K562 (cell line): Measurements from ENCODE around the gene SNAP23.

Experiments used
- ESRRA ChIP-seq: fragments of 450-650 bp; IDR thresholded peaks from 2 replicates; pipeline ENCODE4 v1.6.1; 2014; ENCODE audit warnings: low read depth, mild to moderate bottlenecking, moderate library complexity, borderline replicate concordance
- FOXK2 ChIP-seq, 2 experiments: fragments of 450-650 bp; IDR thresholded peaks in 1 of 2; conservative IDR thresholded peaks in 1 of 2; 2 replicates each; pipeline ENCODE4 v1.6.1; 2016; ENCODE audit warnings: low read depth in 2 of 2, mild to moderate bottlenecking in 1 of 2
- MED1 ChIP-seq: sonication (generic); formaldehyde crosslinking; IDR thresholded peaks from 2 replicates; pipeline ENCODE4 v1.8.1; 2023; ENCODE audit warnings: missing genetic modification reagents, borderline replicate concordance
- RAD21 ChIP-seq, 2 experiments: fragments of 250-450 bp in 1 of 2; fragments of 450-650 bp in 1 of 2; sonication (Bioruptor Pico) in 1 of 2; formaldehyde crosslinking in 1 of 2; IDR thresholded peaks in 1 of 2; conservative IDR thresholded peaks in 1 of 2; 2 replicates each; pipeline versions ENCODE4 v1.4.0 to v1.8.0; 2020 to 2022; ENCODE audit warnings: mild to moderate bottlenecking in 2 of 2, moderate library complexity in 1 of 2
- THAP7 ChIP-seq: fragments of 250-450 bp; sonication (Bioruptor Pico); IDR thresholded peaks from 2 replicates; pipeline ENCODE4 v1.5.0; 2021
- TF ChIP-seq, protein P1 (sequence below), 3 experiments: IDR thresholded peaks in 2 of 3; conservative IDR thresholded peaks in 1 of 3; 2 replicates each; pipeline ENCODE4 v1.5.1; 2011 to 2012; ENCODE audit warnings: low read length in 3 of 3, mild to moderate bottlenecking in 3 of 3, control low read depth in 2 of 3, improper control_type of control experiment in 1 of 3, inconsistent platforms in 1 of 3, low read depth in 1 of 3, mixed read lengths in 1 of 3, moderate library complexity in 1 of 3; ENCODE audit not compliant: insufficient read depth in 2 of 3
- TF ChIP-seq, protein P2 (sequence below): fragments of 450-650 bp; IDR thresholded peaks from 2 replicates; pipeline ENCODE4 v1.6.1; 2016; ENCODE audit warnings: antibody characterized with exemption
- TF ChIP-seq, protein P3 (sequence below): fragments of 450-650 bp; IDR thresholded peaks from 2 replicates; pipeline ENCODE4 v1.6.1; 2016

DNA sequence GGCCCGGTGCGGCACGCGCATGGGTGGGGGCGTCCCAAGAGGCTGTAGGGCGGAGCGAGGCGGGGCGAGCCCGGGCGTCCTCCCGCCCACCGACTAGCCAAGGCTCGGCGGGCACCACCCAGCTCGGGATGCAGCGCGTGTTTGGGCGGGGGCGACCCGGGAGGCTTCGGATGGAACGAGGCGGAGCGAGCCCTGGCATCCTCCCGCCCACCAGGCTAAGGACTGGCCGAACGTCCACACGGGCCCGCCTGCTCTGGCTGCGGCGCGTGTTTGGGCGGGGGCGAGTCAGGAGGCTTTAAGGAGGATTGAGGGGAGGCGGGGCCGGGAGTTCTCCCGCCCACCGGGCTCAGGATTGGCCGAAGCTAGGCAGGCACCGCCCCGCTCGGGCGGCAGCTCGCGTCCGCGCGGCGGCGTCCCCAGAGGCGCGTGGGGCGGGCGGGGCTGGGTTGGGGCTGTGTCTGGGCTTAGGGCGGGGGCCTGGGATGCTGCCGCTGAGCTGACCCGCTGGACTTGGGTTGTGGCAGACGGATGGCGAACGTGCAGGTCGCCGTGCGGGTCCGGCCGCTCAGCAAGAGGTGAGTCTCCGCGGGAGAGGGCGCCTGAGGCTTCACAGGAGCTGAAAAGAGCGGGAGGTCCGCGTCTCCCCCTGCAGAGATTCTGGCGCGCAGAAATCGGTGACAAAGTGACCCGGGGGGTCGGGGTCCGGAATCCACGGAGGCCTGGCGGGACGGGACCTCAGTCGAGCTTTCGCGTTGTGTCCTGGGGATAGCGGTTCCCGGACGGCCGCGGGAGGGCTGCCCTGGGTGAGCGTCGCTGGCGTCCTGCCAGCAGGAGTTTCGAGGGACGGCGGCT is 80.0 kb downstream of the SNAP23 start, which contains the start of gene STARD9:
- TF ChIP-seq, protein P1, sequence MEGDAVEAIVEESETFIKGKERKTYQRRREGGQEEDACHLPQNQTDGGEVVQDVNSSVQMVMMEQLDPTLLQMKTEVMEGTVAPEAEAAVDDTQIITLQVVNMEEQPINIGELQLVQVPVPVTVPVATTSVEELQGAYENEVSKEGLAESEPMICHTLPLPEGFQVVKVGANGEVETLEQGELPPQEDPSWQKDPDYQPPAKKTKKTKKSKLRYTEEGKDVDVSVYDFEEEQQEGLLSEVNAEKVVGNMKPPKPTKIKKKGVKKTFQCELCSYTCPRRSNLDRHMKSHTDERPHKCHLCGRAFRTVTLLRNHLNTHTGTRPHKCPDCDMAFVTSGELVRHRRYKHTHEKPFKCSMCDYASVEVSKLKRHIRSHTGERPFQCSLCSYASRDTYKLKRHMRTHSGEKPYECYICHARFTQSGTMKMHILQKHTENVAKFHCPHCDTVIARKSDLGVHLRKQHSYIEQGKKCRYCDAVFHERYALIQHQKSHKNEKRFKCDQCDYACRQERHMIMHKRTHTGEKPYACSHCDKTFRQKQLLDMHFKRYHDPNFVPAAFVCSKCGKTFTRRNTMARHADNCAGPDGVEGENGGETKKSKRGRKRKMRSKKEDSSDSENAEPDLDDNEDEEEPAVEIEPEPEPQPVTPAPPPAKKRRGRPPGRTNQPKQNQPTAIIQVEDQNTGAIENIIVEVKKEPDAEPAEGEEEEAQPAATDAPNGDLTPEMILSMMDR (IDR thresholded peaks at IDR 0.05 in 2 of 3, conservative IDR thresholded peaks at IDR 0.05 in 1 of 3; ENCODE audit: insufficient read depth in 2 of 3, low read depth in 1 of 3, low read length in 3 of 3) = no peak
- TF ChIP-seq RAD21 (CRISPR knock-in tag; conservative IDR thresholded peaks at IDR 0.05 in 1 of 2, IDR thresholded peaks at IDR 0.05 in 1 of 2) = no peak; a peak in 1 of 4 replicates
- no peak for TF ChIP-seq THAP7 (CRISPR knock-in tag)
- peak; percentile 59 to 73 for TF ChIP-seq FOXK2 (conservative IDR thresholded peaks at IDR 0.05 in 1 of 2, IDR thresholded peaks at IDR 0.05 in 1 of 2; ENCODE audit: low read depth in 2 of 2)
- TF ChIP-seq ESRRA = no peak; the same call in 1 of the 2 replicates
- TF ChIP-seq MED1 (CRISPR knock-in tag) = no peak
- TF ChIP-seq, protein P2, sequence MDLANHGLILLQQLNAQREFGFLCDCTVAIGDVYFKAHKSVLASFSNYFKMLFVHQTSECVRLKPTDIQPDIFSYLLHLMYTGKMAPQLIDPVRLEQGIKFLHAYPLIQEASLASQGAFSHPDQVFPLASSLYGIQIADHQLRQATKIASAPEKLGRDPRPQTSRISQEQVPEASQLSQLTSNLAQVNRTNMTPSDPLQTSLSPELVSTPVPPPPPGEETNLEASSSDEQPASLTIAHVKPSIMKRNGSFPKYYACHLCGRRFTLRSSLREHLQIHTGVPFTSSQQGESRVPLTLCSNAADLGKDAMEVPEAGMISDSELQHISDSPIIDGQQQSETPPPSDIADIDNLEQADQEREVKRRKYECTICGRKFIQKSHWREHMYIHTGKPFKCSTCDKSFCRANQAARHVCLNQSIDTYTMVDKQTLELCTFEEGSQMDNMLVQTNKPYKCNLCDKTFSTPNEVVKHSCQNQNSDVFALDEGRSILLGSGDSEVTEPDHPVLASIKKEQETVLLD = no peak
- TF ChIP-seq, protein P3, sequence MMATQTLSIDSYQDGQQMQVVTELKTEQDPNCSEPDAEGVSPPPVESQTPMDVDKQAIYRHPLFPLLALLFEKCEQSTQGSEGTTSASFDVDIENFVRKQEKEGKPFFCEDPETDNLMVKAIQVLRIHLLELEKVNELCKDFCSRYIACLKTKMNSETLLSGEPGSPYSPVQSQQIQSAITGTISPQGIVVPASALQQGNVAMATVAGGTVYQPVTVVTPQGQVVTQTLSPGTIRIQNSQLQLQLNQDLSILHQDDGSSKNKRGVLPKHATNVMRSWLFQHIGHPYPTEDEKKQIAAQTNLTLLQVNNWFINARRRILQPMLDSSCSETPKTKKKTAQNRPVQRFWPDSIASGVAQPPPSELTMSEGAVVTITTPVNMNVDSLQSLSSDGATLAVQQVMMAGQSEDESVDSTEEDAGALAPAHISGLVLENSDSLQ = peak; percentile 14; the same call in 1 of the 2 replicates
